GM12801 (cell line): ENCODE measurements around the gene RGS1.

ENCODE experiments used
- CTCF ChIP-seq: IDR thresholded peaks from one replicate; pipeline ENCODE4 v1.5.1; 2011; ENCODE audit warnings: control low read depth; ENCODE audit not compliant: insufficient read length; ENCODE audit errors: extremely low read depth

RGS1 gene

GRCh38 chr1:192602757-192603156 lies 27.2 kb downstream of the RGS1 start:
- TF ChIP-seq CTCF: no peak

- TF ChIP-seq CTCF: no peak
These were observed 27.7 kb downstream of the RGS1 start for GRCh38 chr1:192603218-192603787.

GRCh38 chr1:192604979-192605620 lies 29.5 kb downstream of the RGS1 start:
- TF ChIP-seq CTCF: no peak

- no peak for TF ChIP-seq CTCF
These were observed 33.1 kb downstream of the RGS1 start for GRCh38 chr1:192608671-192609070.

GRCh38 chr1:192609110-192610079 lies 33.8 kb downstream of the RGS1 start:
- TF ChIP-seq CTCF: no peak

GRCh38 chr1:192610112-192610889 lies 34.7 kb downstream of the RGS1 start:
- no peak for TF ChIP-seq CTCF

GRCh38 chr1:192615055-192615454 lies 39.5 kb downstream of the RGS1 start:
- no peak for TF ChIP-seq CTCF
